OCI-LY1 (cell line): Measurements from ENCODE around the gene PEAR1.

Experiments
- H2AFZ ChIP-seq: fragments of 200-600 bp; sonication (generic), shearing (Covaris generic); 2 replicates; pipeline ENCODE4 v1.6.0; 2014; ENCODE audit warnings: antibody characterized with exemption, mild to moderate bottlenecking, low read length
- H3F3A ChIP-seq: fragments of 200-600 bp; sonication (generic), shearing (Covaris generic); 2 replicates; pipeline ENCODE4 v1.6.0; 2014; ENCODE audit warnings: mild to moderate bottlenecking, antibody characterized with exemption, low read length, moderate library complexity; ENCODE audit not compliant: insufficient read depth
- H3K27ac ChIP-seq: fragments of 200-600 bp; sonication (generic); 2 replicates; pipeline ENCODE4 v1.5.1; 2014; ENCODE audit warnings: low read length, mixed run types, mild to moderate bottlenecking, low read depth; ENCODE audit not compliant: poor library complexity, severe bottlenecking
- H3K27me3 ChIP-seq: fragments of 200-600 bp; sonication (generic); 2 replicates; pipeline ENCODE4 v1.6.0; 2014; ENCODE audit warnings: antibody characterized with exemption, mild to moderate bottlenecking, low read length, moderate library complexity; ENCODE audit not compliant: insufficient read depth
- H3K36me3 ChIP-seq: fragments of 200-600 bp; sonication (generic); 2 replicates; pipeline ENCODE4 v1.6.1; 2014; ENCODE audit warnings: mild to moderate bottlenecking, antibody characterized with exemption, low read length, moderate library complexity, mixed read lengths; ENCODE audit not compliant: insufficient read depth
- H3K4me1 ChIP-seq: fragments of 200-600 bp; sonication (generic); 2 replicates; pipeline ENCODE4 v1.5.1; 2014; ENCODE audit warnings: mild to moderate bottlenecking, low read length, moderate library complexity; ENCODE audit not compliant: insufficient read depth, severe bottlenecking
- H3K4me2 ChIP-seq: fragments of 200-600 bp; sonication (generic), shearing (Covaris generic); 2 replicates; pipeline ENCODE4 v1.6.1; 2014; ENCODE audit warnings: low read length
- H3K4me3 ChIP-seq: fragments of 200-600 bp; sonication (generic); 2 replicates; pipeline ENCODE4 v1.5.1; 2014; ENCODE audit warnings: low read length, low read depth, mild to moderate bottlenecking, mixed read lengths; ENCODE audit not compliant: poor library complexity, severe bottlenecking
- H3K79me2 ChIP-seq: fragments of 200-600 bp; shearing (Covaris generic); 2 replicates; pipeline ENCODE4 v1.6.1; 2016; ENCODE audit warnings: mixed run types, low read length, mixed read lengths; ENCODE audit not compliant: insufficient read depth
- H3K9ac ChIP-seq: fragments of 200-600 bp; sonication (generic), shearing (Covaris generic); 2 replicates; pipeline ENCODE4 v1.6.1; 2014; ENCODE audit warnings: mild to moderate bottlenecking, low read length, mixed read lengths
- H3K9me2 ChIP-seq: fragments of 200-600 bp; sonication (generic), shearing (Covaris generic); 2 replicates; pipeline ENCODE4 v1.6.1; 2014; ENCODE audit warnings: low read depth, mild to moderate bottlenecking, low read length, mixed read lengths
- H3K9me3 ChIP-seq: fragments of 200-600 bp; shearing (Covaris generic); 2 replicates; pipeline ENCODE4 v1.6.1; 2014; ENCODE audit warnings: low read length, mixed read lengths
- H4K20me1 ChIP-seq: fragments of 200-600 bp; sonication (generic), shearing (Covaris generic); 2 replicates; pipeline ENCODE4 v1.6.0; 2016; ENCODE audit warnings: mild to moderate bottlenecking, low read length; ENCODE audit not compliant: insufficient read depth
- EZH2 ChIP-seq: fragments of 200-600 bp; sonication (generic), shearing (Covaris generic); IDR thresholded peaks from 2 replicates; pipeline ENCODE4 v1.8.0; 2017; ENCODE audit warnings: borderline replicate concordance, mixed run types, mild to moderate bottlenecking, antibody characterized with exemption, low read length, moderate library complexity, mixed read lengths
- TF ChIP-seq, protein P1 (sequence below): fragments of 200-600 bp; sonication (generic), shearing (Covaris generic); IDR thresholded peaks from 2 replicates; pipeline ENCODE4 v1.5.1; 2017; ENCODE audit warnings: mild to moderate bottlenecking, antibody characterized with exemption, low read length, moderate library complexity, mixed read lengths

The PEAR1 gene

DNA sequence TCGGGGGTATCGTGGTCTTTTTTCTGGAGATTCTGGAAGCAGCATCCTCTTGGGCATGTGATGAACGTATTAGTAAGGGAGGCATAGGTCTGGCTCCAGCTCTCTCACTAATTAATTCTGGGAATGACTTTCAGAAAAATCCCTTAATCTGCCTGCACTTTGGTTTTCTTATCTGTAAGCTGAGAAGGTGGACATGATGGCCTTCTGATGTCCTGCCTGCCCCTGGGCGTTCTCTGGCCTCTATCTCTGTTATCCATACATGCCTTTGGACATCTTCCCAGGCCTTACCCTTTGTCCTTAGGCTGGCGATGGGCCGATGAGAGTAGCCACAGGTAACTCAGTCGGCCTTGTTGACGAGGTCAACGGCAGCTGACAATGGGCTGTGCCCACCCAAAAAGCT, 24.1 kb upstream of the PEAR1 start:
- TF ChIP-seq, protein P1, sequence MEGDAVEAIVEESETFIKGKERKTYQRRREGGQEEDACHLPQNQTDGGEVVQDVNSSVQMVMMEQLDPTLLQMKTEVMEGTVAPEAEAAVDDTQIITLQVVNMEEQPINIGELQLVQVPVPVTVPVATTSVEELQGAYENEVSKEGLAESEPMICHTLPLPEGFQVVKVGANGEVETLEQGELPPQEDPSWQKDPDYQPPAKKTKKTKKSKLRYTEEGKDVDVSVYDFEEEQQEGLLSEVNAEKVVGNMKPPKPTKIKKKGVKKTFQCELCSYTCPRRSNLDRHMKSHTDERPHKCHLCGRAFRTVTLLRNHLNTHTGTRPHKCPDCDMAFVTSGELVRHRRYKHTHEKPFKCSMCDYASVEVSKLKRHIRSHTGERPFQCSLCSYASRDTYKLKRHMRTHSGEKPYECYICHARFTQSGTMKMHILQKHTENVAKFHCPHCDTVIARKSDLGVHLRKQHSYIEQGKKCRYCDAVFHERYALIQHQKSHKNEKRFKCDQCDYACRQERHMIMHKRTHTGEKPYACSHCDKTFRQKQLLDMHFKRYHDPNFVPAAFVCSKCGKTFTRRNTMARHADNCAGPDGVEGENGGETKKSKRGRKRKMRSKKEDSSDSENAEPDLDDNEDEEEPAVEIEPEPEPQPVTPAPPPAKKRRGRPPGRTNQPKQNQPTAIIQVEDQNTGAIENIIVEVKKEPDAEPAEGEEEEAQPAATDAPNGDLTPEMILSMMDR: no peak
- no peak for TF ChIP-seq EZH2
- H4K20me1 ChIP-seq: no peaks in the 10 kb centered on the region
- H3K4me3 ChIP-seq: no peak overlapping the region
- H3K27ac ChIP-seq: no peak overlapping the region
- H3K27me3 ChIP-seq: no peaks in the 10 kb centered on the region; the same call in 1 of the 2 replicates
- no peaks in the 10 kb centered on the region for H3K9me3 ChIP-seq
- no peak overlapping the region for H3K9ac ChIP-seq
- no peaks in the 10 kb centered on the region for H3K4me1 ChIP-seq
- no peak overlapping the region for H3K4me2 ChIP-seq
- H3K9me2 ChIP-seq: no peaks in the 10 kb centered on the region
- H3K36me3 ChIP-seq: no peaks in the 10 kb centered on the region
- no peaks in the 10 kb centered on the region for H3K79me2 ChIP-seq
- H3F3A ChIP-seq: no peaks in the 10 kb centered on the region
- no peak overlapping the region for H2AFZ ChIP-seq

DNA sequence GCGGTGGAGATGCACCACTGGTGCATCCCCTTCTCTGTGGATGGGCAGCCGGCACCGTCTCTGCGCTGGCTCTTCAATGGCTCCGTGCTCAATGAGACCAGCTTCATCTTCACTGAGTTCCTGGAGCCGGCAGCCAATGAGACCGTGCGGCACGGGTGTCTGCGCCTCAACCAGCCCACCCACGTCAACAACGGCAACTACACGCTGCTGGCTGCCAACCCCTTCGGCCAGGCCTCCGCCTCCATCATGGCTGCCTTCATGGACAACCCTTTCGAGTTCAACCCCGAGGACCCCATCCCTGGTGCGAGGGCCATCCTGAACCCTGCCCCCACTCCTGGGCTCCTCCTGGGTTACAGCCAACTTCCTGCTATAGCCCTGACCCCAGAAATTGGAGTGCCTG, 19.9 kb upstream of the PEAR1 start:
- Histone ChIP-seq H3K4me3 (no peak overlapping the region), H3K36me3 (no peaks in the 10 kb centered on the region), H3K27ac (no peak overlapping the region), H3F3A (no peaks in the 10 kb centered on the region), H2AFZ (no peak overlapping the region), H3K9me2 (no peaks in the 10 kb centered on the region), H4K20me1 (no peaks in the 10 kb centered on the region), H3K79me2 (no peaks in the 10 kb centered on the region), H3K9me3 (no peaks in the 10 kb centered on the region), H3K9ac (no peak overlapping the region), H3K27me3 (no peaks in the 10 kb centered on the region; the same call in 1 of the 2 replicates), H3K4me1 (no peaks in the 10 kb centered on the region), H3K4me2 (no peak overlapping the region)
- TF ChIP-seq, protein P1: no peak
- no peak for TF ChIP-seq EZH2

DNA sequence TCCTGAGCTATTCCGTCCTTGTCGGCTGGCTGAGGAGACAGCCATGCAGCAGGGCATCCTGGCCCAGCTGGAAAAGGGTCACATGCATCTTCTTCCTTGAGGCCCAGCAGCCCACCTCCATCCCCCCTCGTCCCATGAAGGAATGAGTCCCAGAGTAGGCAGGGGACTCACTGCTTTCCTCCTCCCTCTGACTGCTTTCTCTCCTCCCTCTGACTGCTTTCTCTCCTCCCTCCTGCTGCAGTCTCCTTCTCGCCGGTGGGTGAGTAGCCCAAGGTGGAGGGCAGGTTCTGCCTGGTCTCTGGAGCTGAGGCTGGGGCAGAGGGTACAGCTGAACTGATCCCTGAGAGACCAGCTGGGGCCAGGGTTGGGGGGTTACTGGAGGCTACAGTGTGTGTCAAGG, 19.4 kb upstream of the PEAR1 start:
- no peak for TF ChIP-seq EZH2
- TF ChIP-seq, protein P1: no peak
- Histone ChIP-seq H3K4me1 (no peaks in the 10 kb centered on the region), H3K4me2 (no peak overlapping the region), H3K9me3 (no peaks in the 10 kb centered on the region), H3K27ac (no peak overlapping the region), H3K27me3 (no peaks in the 10 kb centered on the region; the same call in 1 of the 2 replicates), H2AFZ (no peak overlapping the region), H4K20me1 (no peaks in the 10 kb centered on the region), H3K36me3 (no peaks in the 10 kb centered on the region), H3K9me2 (no peaks in the 10 kb centered on the region), H3F3A (no peaks in the 10 kb centered on the region), H3K4me3 (no peak overlapping the region), H3K9ac (no peak overlapping the region), H3K79me2 (no peaks in the 10 kb centered on the region)
